Urinary bladder (tissue), 4 donors: Measurements from ENCODE around the gene BCAS3. TPM values are rescaled to one million over a fixed set of nuclear protein-coding genes. Genes with fewer than 3 reads are reported as not detected.

Source experiments
- DNase-seq: peaks from one replicate; pipeline ENCODE4 v3.0.0-alpha.2; 2015; ENCODE audit errors: extremely low spot score
- H3K27ac ChIP-seq: one replicate; pipeline ENCODE4 v1.5.1; 2013; ENCODE audit warnings: low read depth, mild to moderate bottlenecking, moderate library complexity
- H3K36me3 ChIP-seq: one replicate; pipeline ENCODE4 v1.6.1; 2013; ENCODE audit warnings: mild to moderate bottlenecking, moderate library complexity; ENCODE audit not compliant: insufficient read depth
- H3K4me1 ChIP-seq: one replicate; pipeline ENCODE4 v1.6.1; 2013; ENCODE audit warnings: mild to moderate bottlenecking, moderate library complexity; ENCODE audit not compliant: insufficient read depth
- H3K4me3 ChIP-seq: one replicate; pipeline ENCODE4 v1.5.1; 2013; ENCODE audit warnings: low read depth, low read length
- WGBS: extraction: QIAGEN DNeasy Blood & Tissue Kit; methylation state at CpG from one replicate; pipeline ENCODE4 v1.1.7; 2013; 5-methylcytosine and 5-hydroxymethylcytosine counted together
- polyA plus RNA-seq: library from polyadenylated mRNA; stranded (reverse); fragments of 200-250 nt; gene quantifications from one replicate; pipeline ENCODE4 v1.2.3, GENCODE V29; 2013
- total RNA-seq: library from RNA; depleted of rRNA; stranded (reverse); fragments of >200 nt; gene quantifications from one replicate; pipeline ENCODE4 v1.2.3, GENCODE V29; 2014
- donor health status: healthy with polysubstance abuse.
- donor health status: healthy.

The BCAS3 gene
- total and polyA plus RNA-seq, 2 donors, result 17.6 to 72.4 TPM

GRCh38 chr17:60900688-60901087 lies 223.0 kb downstream of the BCAS3 start:
- H3K4me3 ChIP-seq, result no peak overlapping the region
- H3K4me1 ChIP-seq, result no peaks in the 10 kb centered on the region
- H3K36me3 ChIP-seq, result peaks cover 2% of the 10 kb centered on the region
- DNase-seq, result no peak
- no peak overlapping the region for H3K27ac ChIP-seq
- WGBS, result 76% methylated on average over 3 of the region's 3 CpGs

GRCh38 chr17:60901242-60901641 lies 223.6 kb downstream of the BCAS3 start:
- DNase-seq, result no peak
- H3K4me1 ChIP-seq, result no peaks in the 10 kb centered on the region
- peaks cover 2% of the 10 kb centered on the region for H3K36me3 ChIP-seq
- no peak overlapping the region for H3K4me3 ChIP-seq
- no peak overlapping the region for H3K27ac ChIP-seq

GRCh38 chr17:60901806-60902205 lies 224.2 kb downstream of the BCAS3 start:
- no peak for DNase-seq
- WGBS, result 69% methylated on average over 2 of the region's 2 CpGs
- no peaks in the 10 kb centered on the region for H3K4me1 ChIP-seq
- no peak overlapping the region for H3K4me3 ChIP-seq
- no peak overlapping the region for H3K27ac ChIP-seq
- H3K36me3 ChIP-seq, result peaks cover 2% of the 10 kb centered on the region

GRCh38 chr17:60902399-60902798 lies 224.7 kb downstream of the BCAS3 start:
- no peak for DNase-seq
- Histone ChIP-seq H3K27ac (no peak overlapping the region), H3K4me3 (no peak overlapping the region), H3K36me3 (peaks cover 2% of the 10 kb centered on the region), H3K4me1 (no peaks in the 10 kb centered on the region)
- WGBS, result 51% methylated on average over 7 of the region's 7 CpGs

GRCh38 chr17:60904582-60904981 lies 226.9 kb downstream of the BCAS3 start:
- WGBS, result 96% methylated on average over 2 of the region's 2 CpGs
- no peaks in the 10 kb centered on the region for H3K4me1 ChIP-seq

GRCh38 chr17:60905709-60906108 lies 228.1 kb downstream of the BCAS3 start:
- no peak for DNase-seq
- 98% methylated on average over 3 of the region's 3 CpGs for WGBS
- H3K4me1 ChIP-seq, result no peaks in the 10 kb centered on the region
- H3K27ac ChIP-seq, result no peak overlapping the region
- H3K36me3 ChIP-seq, result peaks cover 2% of the 10 kb centered on the region
- H3K4me3 ChIP-seq, result no peak overlapping the region

More at GRCh38 chr17:60904582-60904981, 226.9 kb downstream of the BCAS3 start:
- H3K27ac ChIP-seq, result no peak overlapping the region
- H3K36me3 ChIP-seq, result peaks cover 2% of the 10 kb centered on the region
- H3K4me3 ChIP-seq, result no peak overlapping the region
- no peak for DNase-seq

GRCh38 chr17:60908324-60908723 lies 230.7 kb downstream of the BCAS3 start:
- DNase-seq, result no peak
- H3K4me3 ChIP-seq, result no peak overlapping the region
- WGBS, result 81% methylated on average over 4 of the region's 4 CpGs
- H3K4me1 ChIP-seq, result no peaks in the 10 kb centered on the region
- peaks cover 2% of the 10 kb centered on the region for H3K36me3 ChIP-seq
- H3K27ac ChIP-seq, result no peak overlapping the region

GRCh38 chr17:60909405-60909804 lies 231.8 kb downstream of the BCAS3 start:
- no peak for DNase-seq
- Histone ChIP-seq H3K4me1 (no peaks in the 10 kb centered on the region), H3K36me3 (no peaks in the 10 kb centered on the region), H3K4me3 (no peak overlapping the region), H3K27ac (no peak overlapping the region)
- 94% methylated on average over 1 of the region's 1 CpG for WGBS

GRCh38 chr17:60910415-60910814 lies 232.8 kb downstream of the BCAS3 start:
- H3K4me1 ChIP-seq, result no peaks in the 10 kb centered on the region
- 97% methylated on average over 6 of the region's 6 CpGs for WGBS
- no peak overlapping the region for H3K27ac ChIP-seq
- no peak overlapping the region for H3K4me3 ChIP-seq
- no peak for DNase-seq
- no peaks in the 10 kb centered on the region for H3K36me3 ChIP-seq

- Histone ChIP-seq H3K27ac (no peak overlapping the region), H3K4me3 (no peak overlapping the region), H3K36me3 (no peaks in the 10 kb centered on the region), H3K4me1 (no peaks in the 10 kb centered on the region)
- WGBS, result 35% methylated on average over 1 of the region's 1 CpG
- no peak for DNase-seq
Measured at GRCh38 chr17:60914078-60914477, 236.4 kb downstream of the BCAS3 start.

GRCh38 chr17:60916043-60916442 lies 238.4 kb downstream of the BCAS3 start:
- no peaks in the 10 kb centered on the region for H3K36me3 ChIP-seq
- WGBS, result 96% methylated on average over 1 of the region's 1 CpG
- no peak for DNase-seq
- no peak overlapping the region for H3K27ac ChIP-seq
- no peak overlapping the region for H3K4me3 ChIP-seq
- H3K4me1 ChIP-seq, result no peaks in the 10 kb centered on the region

- DNase-seq, result no peak
- Histone ChIP-seq H3K4me3 (no peak overlapping the region), H3K27ac (no peak overlapping the region), H3K36me3 (no peaks in the 10 kb centered on the region), H3K4me1 (no peaks in the 10 kb centered on the region)
- WGBS, result 92% methylated on average over 2 of the region's 2 CpGs
Measured at GRCh38 chr17:60920107-60920506, 242.5 kb downstream of the BCAS3 start.

GRCh38 chr17:60923000-60923399 lies 245.3 kb downstream of the BCAS3 start:
- 77% methylated on average over 1 of the region's 1 CpG for WGBS
- no peak overlapping the region for H3K4me3 ChIP-seq
- no peak overlapping the region for H3K27ac ChIP-seq
- no peak for DNase-seq
- H3K4me1 ChIP-seq, result no peaks in the 10 kb centered on the region
- H3K36me3 ChIP-seq, result no peaks in the 10 kb centered on the region

GRCh38 chr17:60926466-60927183 lies 249.0 kb downstream of the BCAS3 start:
- Histone ChIP-seq H3K36me3 (no peaks in the 10 kb centered on the region), H3K27ac (no peak overlapping the region), H3K4me3 (no peak overlapping the region), H3K4me1 (no peaks in the 10 kb centered on the region)
- WGBS, result 68% methylated on average over 3 of the region's 3 CpGs
- DNase-seq, result no peak

GRCh38 chr17:60933739-60934138 lies 256.1 kb downstream of the BCAS3 start:
- no peak overlapping the region for H3K27ac ChIP-seq
- H3K36me3 ChIP-seq, result no peaks in the 10 kb centered on the region
- DNase-seq, result no peak
- WGBS, result 93% methylated on average over 2 of the region's 2 CpGs
- H3K4me1 ChIP-seq, result no peaks in the 10 kb centered on the region
- H3K4me3 ChIP-seq, result no peak overlapping the region
